Stomach (tissue), 9 donors: ENCODE results near the gene KIAA1217. TPM values are rescaled to one million over a fixed set of nuclear protein-coding genes. Genes with fewer than 3 reads are reported as not detected.

Experiments used
- DNase-seq, 2 donors: peaks; one replicate each; pipeline versions ENCODE4 v3.0.0 to v3.0.0-alpha.2; 2013 to 2019
- H3K27ac ChIP-seq, 5 donors: fragments of 200-600 bp in 4 of 5; sonication (generic) in 4 of 5; one replicate each; pipeline ENCODE4 v1.5.1; 2013 to 2019; ENCODE audit warnings: mild to moderate bottlenecking in 1 of 5, moderate library complexity in 1 of 5
- H3K27me3 ChIP-seq, 3 donors: fragments of 200-600 bp; sonication (generic); one replicate each; pipeline ENCODE4 v1.5.1; 2017 to 2019; ENCODE audit warnings: mixed run types in 1 of 3
- H3K36me3 ChIP-seq, 4 donors: fragments of 200-600 bp; sonication (generic); 1 replicate in 3 of 4; 2 replicates in 1 of 4; pipeline ENCODE4 v1.5.1; 2016 to 2019
- H3K4me1 ChIP-seq, 4 donors: fragments of 200-600 bp; sonication (generic); one replicate each; pipeline ENCODE4 v1.5.1; 2016 to 2019
- H3K4me3 ChIP-seq, 4 donors: fragments of 200-600 bp; sonication (generic) in 3 of 4; one replicate each; pipeline ENCODE4 v1.5.1; 2016 to 2019; ENCODE audit warnings: mild to moderate bottlenecking in 1 of 4
- H3K9me3 ChIP-seq, 4 donors: fragments of 200-600 bp; sonication (generic); one replicate each; pipeline ENCODE4 v1.5.1; 2016 to 2019
- EP300 ChIP-seq: sonication (generic); formaldehyde crosslinking; IDR thresholded peaks from one replicate; pipeline ENCODE4 v1.6.1; 2017; ENCODE audit warnings: antibody characterized with exemption
- POLR2A ChIP-seq, 4 donors: fragments of 450-650 bp; IDR thresholded peaks; one replicate each; pipeline ENCODE4 v1.6.1; 2016; ENCODE audit warnings: antibody characterized with exemption in 4 of 4, control low read depth in 2 of 4, mild to moderate bottlenecking in 1 of 4, moderate library complexity in 1 of 4
- POLR2AphosphoS5 ChIP-seq, 3 donors: sonication (generic); formaldehyde crosslinking; IDR thresholded peaks; one replicate each; pipeline ENCODE4 v1.6.1; 2016; ENCODE audit warnings: antibody characterized with exemption in 3 of 3
- WGBS, 5 donors: extraction: QIAGEN DNeasy Blood & Tissue Kit in 3 of 5; methylation state at CpG; one replicate each; pipeline versions ENCODE4 v1.1.5 to v1.1.7; 2013 to 2018; 5-methylcytosine and 5-hydroxymethylcytosine counted together
- intact Hi-C: fragments of 100-400 bp; cut with DNase I; formaldehyde crosslinking; loops from one replicate; pipeline ENCODE4 v1.15.1; 2023; ENCODE audit warnings: low total_unique reads
- polyA plus RNA-seq, 3 donors: library from polyadenylated mRNA; stranded (reverse); fragments of 200-250 nt; gene quantifications; one replicate each; pipeline ENCODE4 v1.2.3, GENCODE V29; 2013
- total RNA-seq, 5 donors: library from RNA; depleted of rRNA; stranded (reverse); fragments of >200 nt; gene quantifications; one replicate each; pipeline versions ENCODE4 v1.1.0 to v1.2.3, GENCODE V29; 2014 to 2016
- TF ChIP-seq, protein P1 (sequence below), 7 experiments: fragments of 450-650 bp in 4 of 7; fragments of 200-600 bp in 3 of 7; sonication (generic) in 3 of 7; IDR thresholded peaks; one replicate each; pipeline ENCODE4 v1.5.1; 2016 to 2019; ENCODE audit warnings: antibody characterized with exemption in 7 of 7, control low read depth in 2 of 7, mild to moderate bottlenecking in 1 of 7
- donor health status: healthy with polysubstance abuse.
- donor health status: Bipolar disorder and iron deficiency.
- donor health status: healthy.

KIAA1217 gene
- total and polyA plus RNA-seq, 8 donors = 6.2 to 112 (median 24.6) TPM

DNA sequence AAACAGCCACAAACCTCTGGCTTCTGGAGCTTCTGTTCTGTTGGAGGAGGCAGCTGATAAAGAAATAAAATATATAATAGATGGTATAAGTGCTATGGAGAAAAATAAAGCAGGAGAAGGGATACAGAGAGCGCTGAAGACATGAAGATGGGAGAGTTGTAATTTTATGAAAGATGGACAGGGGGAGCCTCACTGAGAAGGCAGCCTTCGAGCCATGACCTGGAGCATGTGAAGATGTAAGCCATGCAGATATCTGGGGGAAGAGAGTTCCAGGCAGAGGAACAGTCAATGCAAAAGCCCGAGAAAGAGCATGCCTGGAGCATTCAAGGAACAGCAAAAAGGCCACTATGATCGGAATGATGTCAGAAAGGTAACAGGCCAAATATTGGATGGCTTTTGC lies 187.5 kb downstream of the KIAA1217 start:
- Histone ChIP-seq H3K36me3 (no peaks in the 10 kb centered on the region), H3K27me3 (no peaks in the 10 kb centered on the region), H3K4me3 (no peak overlapping the region), H3K4me1 (no peaks in the 10 kb centered on the region), H3K9me3 (no peaks in the 10 kb centered on the region), H3K27ac (no peak overlapping the region)
- no peak for TF ChIP-seq POLR2AphosphoS5 (IDR thresholded peaks at IDR 0.05)
- TF ChIP-seq EP300 = no peak
- TF ChIP-seq POLR2A (IDR thresholded peaks at IDR 0.05) = no peak
- TF ChIP-seq, protein P1, sequence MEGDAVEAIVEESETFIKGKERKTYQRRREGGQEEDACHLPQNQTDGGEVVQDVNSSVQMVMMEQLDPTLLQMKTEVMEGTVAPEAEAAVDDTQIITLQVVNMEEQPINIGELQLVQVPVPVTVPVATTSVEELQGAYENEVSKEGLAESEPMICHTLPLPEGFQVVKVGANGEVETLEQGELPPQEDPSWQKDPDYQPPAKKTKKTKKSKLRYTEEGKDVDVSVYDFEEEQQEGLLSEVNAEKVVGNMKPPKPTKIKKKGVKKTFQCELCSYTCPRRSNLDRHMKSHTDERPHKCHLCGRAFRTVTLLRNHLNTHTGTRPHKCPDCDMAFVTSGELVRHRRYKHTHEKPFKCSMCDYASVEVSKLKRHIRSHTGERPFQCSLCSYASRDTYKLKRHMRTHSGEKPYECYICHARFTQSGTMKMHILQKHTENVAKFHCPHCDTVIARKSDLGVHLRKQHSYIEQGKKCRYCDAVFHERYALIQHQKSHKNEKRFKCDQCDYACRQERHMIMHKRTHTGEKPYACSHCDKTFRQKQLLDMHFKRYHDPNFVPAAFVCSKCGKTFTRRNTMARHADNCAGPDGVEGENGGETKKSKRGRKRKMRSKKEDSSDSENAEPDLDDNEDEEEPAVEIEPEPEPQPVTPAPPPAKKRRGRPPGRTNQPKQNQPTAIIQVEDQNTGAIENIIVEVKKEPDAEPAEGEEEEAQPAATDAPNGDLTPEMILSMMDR (IDR thresholded peaks at IDR 0.05) = no peak
- DNase-seq = no peak
- intact Hi-C loops = no loop called here
- 88 to 94% (median 92%) methylated on average over 4 of the region's 4 CpGs for WGBS, 5 donors

DNA sequence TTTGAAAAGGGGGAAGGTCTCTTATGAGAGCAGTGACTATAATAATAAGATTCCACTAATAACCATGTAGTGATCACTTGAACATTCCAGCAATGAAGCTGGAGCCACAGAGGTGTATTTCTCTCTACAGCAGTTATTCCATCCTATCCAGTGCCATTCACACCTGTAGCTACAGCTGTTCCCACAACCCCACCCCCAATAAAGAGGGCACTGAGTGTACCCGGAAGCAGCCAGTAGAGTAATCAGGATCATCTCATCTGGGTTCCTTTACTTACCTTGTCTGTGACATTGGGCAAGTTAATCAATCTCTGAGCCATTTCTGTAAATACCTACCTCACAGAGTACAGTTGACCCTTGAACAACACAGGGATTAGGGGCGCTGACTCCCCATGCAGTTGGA lies 188.7 kb downstream of the KIAA1217 start:
- no peaks in the 10 kb centered on the region for H3K9me3 ChIP-seq
- H3K27me3 ChIP-seq = no peaks in the 10 kb centered on the region
- no peak overlapping the region for H3K4me3 ChIP-seq
- intact Hi-C loops = no loop called here
- TF ChIP-seq, protein P1 (IDR thresholded peaks at IDR 0.05) = no peak
- no peak for TF ChIP-seq EP300
- no peak for TF ChIP-seq POLR2A (IDR thresholded peaks at IDR 0.05)
- no peak for TF ChIP-seq POLR2AphosphoS5 (IDR thresholded peaks at IDR 0.05)
- WGBS, 5 donors = 89 to 98% (median 93%) methylated on average over 2 of the region's 2 CpGs
- no peaks in the 10 kb centered on the region for H3K4me1 ChIP-seq
- H3K36me3 ChIP-seq = no peaks in the 10 kb centered on the region
- DNase-seq = no peak
- no peak overlapping the region for H3K27ac ChIP-seq

DNA sequence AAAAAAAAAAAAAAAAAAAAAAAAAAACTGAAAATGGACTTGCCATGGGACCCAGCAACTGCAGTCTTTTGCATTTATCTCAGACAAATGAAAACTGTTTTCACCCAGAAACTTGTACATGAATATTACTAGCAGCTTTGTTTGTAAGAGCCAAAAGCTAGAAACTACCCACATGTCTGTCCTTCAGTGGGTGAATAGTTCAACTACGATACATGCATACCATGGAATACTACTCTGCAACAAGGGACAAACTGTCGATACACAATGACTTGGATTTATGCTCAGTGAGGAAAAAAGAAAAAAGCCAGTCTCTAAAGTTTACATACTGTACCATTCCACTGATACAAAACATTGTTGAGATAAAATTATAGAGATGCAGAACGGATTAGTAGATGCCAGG lies 195.6 kb downstream of the KIAA1217 start:
- no peak for DNase-seq
- Histone ChIP-seq H3K36me3 (no peaks in the 10 kb centered on the region), H3K4me3 (no peak overlapping the region), H3K9me3 (no peaks in the 10 kb centered on the region), H3K27me3 (no peaks in the 10 kb centered on the region), H3K4me1 (peaks cover 0 to 5% (median 0%) of the 10 kb centered on the region in 4 donors), H3K27ac (no peak overlapping the region)
- TF ChIP-seq, protein P1 (IDR thresholded peaks at IDR 0.05) = no peak
- intact Hi-C loops = no loop called here
- WGBS, 5 donors = 35 to 58% (median 49%) methylated on average over 3 of the region's 3 CpGs

DNA sequence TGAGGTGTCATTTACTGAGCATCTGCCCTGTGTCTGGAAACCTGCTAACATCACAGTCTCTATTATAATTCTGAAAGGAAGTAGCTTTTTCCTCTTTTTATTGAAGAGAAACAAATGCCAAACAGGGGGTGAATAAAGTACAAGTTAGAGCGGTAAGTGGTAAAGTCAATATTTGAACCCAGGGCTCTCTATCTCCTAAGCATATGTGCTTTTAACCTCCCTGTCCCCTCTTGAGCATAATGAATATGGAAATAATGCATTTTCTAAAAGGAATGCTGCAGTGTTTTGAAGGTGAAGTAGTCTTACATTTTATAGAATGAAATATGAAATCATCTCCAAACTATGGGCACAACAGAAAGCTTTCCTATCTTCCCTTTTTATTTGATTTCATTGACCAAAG lies 196.7 kb downstream of the KIAA1217 start:
- DNase-seq = no peak
- intact Hi-C loops = no loop called here
- Histone ChIP-seq H3K4me1 (peaks cover 0 to 5% (median 0%) of the 10 kb centered on the region in 4 donors), H3K27ac (no peak overlapping the region), H3K4me3 (no peak overlapping the region), H3K36me3 (no peaks in the 10 kb centered on the region), H3K9me3 (no peaks in the 10 kb centered on the region), H3K27me3 (no peaks in the 10 kb centered on the region)
- TF ChIP-seq POLR2AphosphoS5 (IDR thresholded peaks at IDR 0.05) = no peak
- no peak for TF ChIP-seq EP300
- TF ChIP-seq POLR2A (IDR thresholded peaks at IDR 0.05) = no peak
- TF ChIP-seq, protein P1 (IDR thresholded peaks at IDR 0.05) = no peak
- WGBS, 5 donors = 24 to 70% (median 36%) methylated on average over 1 of the region's 1 CpG
